HFF-Myc (cell line): ENCODE data around the gene SPACA1.

Source experiments
- DNase-seq: peaks from one replicate; pipeline ENCODE4 v3.0.0-alpha.2; 2011; ENCODE audit warnings: low read depth; ENCODE audit errors: extremely low read depth
- H3K4me3 ChIP-seq: replicated peaks from 2 replicates; pipeline ENCODE4 v1.5.1; 2011; ENCODE audit warnings: low read depth, mild to moderate bottlenecking, control low read depth, low read length
- CTCF ChIP-seq: IDR thresholded peaks from 2 replicates; pipeline ENCODE4 v1.5.1; 2012; ENCODE audit warnings: mild to moderate bottlenecking, low read depth, low read length, control low read depth; ENCODE audit errors: missing control alignments

SPACA1 gene

GRCh38 chr6:88086792-88087191, 39.2 kb downstream of the SPACA1 start:
- no peak for TF ChIP-seq CTCF

GRCh38 chr6:88089708-88090107, 42.1 kb downstream of the SPACA1 start:
- no peak for TF ChIP-seq CTCF
- DNase-seq, result no peak
- H3K4me3 ChIP-seq, result no peak overlapping the region

More at GRCh38 chr6:88086792-88087191, 39.2 kb downstream of the SPACA1 start:
- H3K4me3 ChIP-seq, result no peak overlapping the region
- DNase-seq, result no peak

- TF ChIP-seq CTCF, result no peak
- DNase-seq, result no peak
- no peak overlapping the region for H3K4me3 ChIP-seq
Observed at GRCh38 chr6:88105741-88106340, 58.2 kb downstream of the SPACA1 start.

- no peak for DNase-seq
- no peak overlapping the region for H3K4me3 ChIP-seq
- TF ChIP-seq CTCF, result no peak
Observed at GRCh38 chr6:88107241-88107640, 59.6 kb downstream of the SPACA1 start.

- TF ChIP-seq CTCF, result no peak
- no peak for DNase-seq
- H3K4me3 ChIP-seq, result no peak overlapping the region
Observed at GRCh38 chr6:88111991-88112390, 64.3 kb downstream of the SPACA1 start.

- no peak for TF ChIP-seq CTCF
- no peak overlapping the region for H3K4me3 ChIP-seq
- no peak for DNase-seq
Observed at GRCh38 chr6:88114838-88115237, 67.2 kb downstream of the SPACA1 start.

- DNase-seq, result no peak
- H3K4me3 ChIP-seq, result no peak overlapping the region
- TF ChIP-seq CTCF, result no peak
Observed at GRCh38 chr6:88115307-88115706, 67.7 kb downstream of the SPACA1 start.
